PFSK-1 (cell line): ENCODE data around the gene TBXAS1.

Experiments
- FOXP2 ChIP-seq: optimal IDR thresholded peaks from 2 replicates; pipeline ENCODE3; 2011; ENCODE audit warnings: borderline replicate concordance, control low read depth, inconsistent platforms; ENCODE audit not compliant: insufficient read depth; ENCODE audit errors: extremely low read length, extremely low read depth
- POLR2AphosphoS5 ChIP-seq: IDR thresholded peaks from 2 replicates; pipeline ENCODE4 v1.6.1; 2012; ENCODE audit warnings: low read depth, mild to moderate bottlenecking, control low read depth, low read length, moderate library complexity
- SIN3A ChIP-seq: IDR thresholded peaks from 2 replicates; pipeline ENCODE4 v1.6.1; 2012; ENCODE audit warnings: mild to moderate bottlenecking, low read length, moderate library complexity, borderline replicate concordance; ENCODE audit not compliant: insufficient read depth
- TAF1 ChIP-seq: IDR thresholded peaks from 2 replicates; pipeline ENCODE4 v1.6.1; 2012; ENCODE audit warnings: low read length, control low read depth, borderline replicate concordance; ENCODE audit not compliant: insufficient read depth
- TF ChIP-seq, protein P1 (sequence below), 2 experiments: IDR thresholded peaks; 2 replicates each; pipeline versions ENCODE4 v1.6.1 to v1.8.0; 2011 to 2012; ENCODE audit warnings: low read depth in 2 of 2, low read length in 2 of 2, control low read depth in 1 of 2, inconsistent platforms in 1 of 2, mild to moderate bottlenecking in 1 of 2, moderate library complexity in 1 of 2; ENCODE audit not compliant: insufficient read depth in 1 of 2

DNA sequence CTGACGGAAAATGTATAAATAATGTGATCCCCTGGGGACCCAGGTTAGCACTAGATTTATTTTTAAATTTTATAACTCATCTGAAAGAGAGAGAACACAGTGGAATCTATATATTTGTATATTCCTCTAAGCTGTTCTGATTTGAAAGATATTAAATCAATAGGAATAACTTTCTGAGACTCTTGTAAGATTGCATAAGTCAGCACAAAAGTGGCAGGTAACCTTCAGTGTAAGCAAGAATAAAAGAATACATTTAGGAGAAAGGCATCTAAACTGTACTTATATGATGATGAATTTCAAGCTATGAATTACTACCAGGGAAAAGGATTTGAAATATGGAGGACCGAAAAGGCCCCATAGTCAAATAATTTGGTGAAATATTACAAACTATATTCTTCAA is 112.8 kb downstream of the TBXAS1 start:
- no peak for TF ChIP-seq SIN3A
- no peak for TF ChIP-seq POLR2AphosphoS5
- TF ChIP-seq, protein P1, sequence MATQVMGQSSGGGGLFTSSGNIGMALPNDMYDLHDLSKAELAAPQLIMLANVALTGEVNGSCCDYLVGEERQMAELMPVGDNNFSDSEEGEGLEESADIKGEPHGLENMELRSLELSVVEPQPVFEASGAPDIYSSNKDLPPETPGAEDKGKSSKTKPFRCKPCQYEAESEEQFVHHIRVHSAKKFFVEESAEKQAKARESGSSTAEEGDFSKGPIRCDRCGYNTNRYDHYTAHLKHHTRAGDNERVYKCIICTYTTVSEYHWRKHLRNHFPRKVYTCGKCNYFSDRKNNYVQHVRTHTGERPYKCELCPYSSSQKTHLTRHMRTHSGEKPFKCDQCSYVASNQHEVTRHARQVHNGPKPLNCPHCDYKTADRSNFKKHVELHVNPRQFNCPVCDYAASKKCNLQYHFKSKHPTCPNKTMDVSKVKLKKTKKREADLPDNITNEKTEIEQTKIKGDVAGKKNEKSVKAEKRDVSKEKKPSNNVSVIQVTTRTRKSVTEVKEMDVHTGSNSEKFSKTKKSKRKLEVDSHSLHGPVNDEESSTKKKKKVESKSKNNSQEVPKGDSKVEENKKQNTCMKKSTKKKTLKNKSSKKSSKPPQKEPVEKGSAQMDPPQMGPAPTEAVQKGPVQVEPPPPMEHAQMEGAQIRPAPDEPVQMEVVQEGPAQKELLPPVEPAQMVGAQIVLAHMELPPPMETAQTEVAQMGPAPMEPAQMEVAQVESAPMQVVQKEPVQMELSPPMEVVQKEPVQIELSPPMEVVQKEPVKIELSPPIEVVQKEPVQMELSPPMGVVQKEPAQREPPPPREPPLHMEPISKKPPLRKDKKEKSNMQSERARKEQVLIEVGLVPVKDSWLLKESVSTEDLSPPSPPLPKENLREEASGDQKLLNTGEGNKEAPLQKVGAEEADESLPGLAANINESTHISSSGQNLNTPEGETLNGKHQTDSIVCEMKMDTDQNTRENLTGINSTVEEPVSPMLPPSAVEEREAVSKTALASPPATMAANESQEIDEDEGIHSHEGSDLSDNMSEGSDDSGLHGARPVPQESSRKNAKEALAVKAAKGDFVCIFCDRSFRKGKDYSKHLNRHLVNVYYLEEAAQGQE (IDR thresholded peaks at IDR 0.05; ENCODE audit: insufficient read depth in 1 of 2, low read depth in 2 of 2, low read length in 2 of 2), result no peak
- TF ChIP-seq TAF1, result no peak
- no peak for TF ChIP-seq FOXP2
